ENCODE results near the gene MAST3.

- TF ChIP-seq POLR2A (IDR thresholded peaks at IDR 0.05; ENCODE audit: low read depth, low read length) (no peak), POLR2AphosphoS5 (IDR thresholded peaks at IDR 0.05; ENCODE audit: insufficient read depth, low read depth, low read length) (no peak), CTCF (IDR thresholded peaks at IDR 0.05; ENCODE audit: extremely low read depth in 1 of 2, insufficient read depth in 1 of 2, low read depth in 1 of 2, low read length in 2 of 2) (no peak), MYC (IDR thresholded peaks at IDR 0.05; ENCODE audit: low read depth, low read length) (no peak), MAX (IDR thresholded peaks at IDR 0.05; ENCODE audit: insufficient read depth, insufficient read length) (no peak), EZH2 (IDR thresholded peaks at IDR 0.05; ENCODE audit: borderline replicate concordance, low read depth, low read length, severe bottlenecking) (no peak), JUN (IDR thresholded peaks at IDR 0.05; ENCODE audit: borderline replicate concordance, insufficient read depth, insufficient read length, low read depth) (no peak)
These were observed 94.1 kb downstream of the MAST3 start for GRCh38 chr19:18191640-18192062.

Measured in endothelial cell of umbilical vein (primary cell).